ENCODE results near the gene SEMA3E.

SEMA3E gene

GRCh38 chr7:83640731-83641537, 8.0 kb downstream of the SEMA3E start:
- DNase-seq: no peak

- DNase-seq: no peak
Observed at GRCh38 chr7:83640240-83640639, 8.7 kb downstream of the SEMA3E start.

DNA sequence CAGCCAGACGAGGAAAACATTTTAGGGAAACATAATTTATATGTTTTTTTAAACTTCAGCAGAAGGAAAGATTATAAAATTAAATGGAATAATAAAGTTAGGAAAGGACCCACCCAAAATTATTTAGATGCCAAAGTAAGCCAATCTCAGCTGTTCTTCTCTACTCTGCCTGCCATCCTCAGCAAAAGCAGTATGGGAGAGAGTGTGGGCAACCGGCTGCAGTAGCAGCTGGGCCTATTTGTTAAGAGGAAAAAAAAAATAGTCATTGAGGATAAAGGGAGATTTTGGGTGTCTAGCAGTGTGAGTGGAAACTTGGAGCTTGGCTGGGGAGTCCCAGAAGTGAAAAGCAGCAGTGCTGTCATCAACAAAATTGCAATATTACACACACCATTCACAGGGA, 15.4 kb downstream of the SEMA3E start:
- DNase-seq: no peak

DNA sequence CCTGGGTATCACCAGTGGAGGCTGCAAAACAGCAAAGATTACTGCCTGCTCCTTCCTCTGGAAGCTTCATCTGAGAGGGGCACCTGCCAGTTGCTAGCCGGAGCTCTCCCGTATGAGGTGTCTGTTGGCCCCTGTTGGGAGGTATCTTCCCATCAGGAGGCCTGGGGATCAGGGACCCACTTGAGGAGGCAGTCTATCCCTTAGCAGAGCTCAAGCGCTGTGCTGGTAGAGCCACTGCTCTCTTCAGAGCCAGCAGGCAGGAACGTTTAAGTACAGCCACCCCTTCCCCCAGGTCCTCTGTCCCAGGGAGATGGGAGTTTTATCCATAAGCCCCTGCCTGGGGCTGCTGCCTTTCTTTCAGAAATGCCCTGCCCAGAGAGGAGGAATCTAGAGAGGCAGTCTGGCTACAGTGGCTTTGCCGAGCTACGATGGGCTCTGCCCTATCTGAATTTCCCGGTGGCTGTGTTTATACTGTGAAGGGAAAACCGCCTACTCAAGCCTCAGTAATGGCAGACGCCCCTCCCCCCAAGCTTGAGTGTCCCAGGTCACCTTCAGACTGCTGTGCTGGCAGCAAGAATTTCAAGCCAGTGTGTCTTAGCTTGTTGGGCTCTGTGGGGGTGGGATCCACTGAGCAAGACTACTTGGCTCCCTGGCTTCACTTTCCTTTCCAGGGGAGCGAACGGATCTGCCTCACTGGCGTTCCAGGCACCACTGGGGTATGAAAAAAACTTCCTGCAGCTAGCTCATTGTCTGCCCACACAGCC, 19.6 kb downstream of the SEMA3E start:
- DNase-seq: no peak

DNA sequence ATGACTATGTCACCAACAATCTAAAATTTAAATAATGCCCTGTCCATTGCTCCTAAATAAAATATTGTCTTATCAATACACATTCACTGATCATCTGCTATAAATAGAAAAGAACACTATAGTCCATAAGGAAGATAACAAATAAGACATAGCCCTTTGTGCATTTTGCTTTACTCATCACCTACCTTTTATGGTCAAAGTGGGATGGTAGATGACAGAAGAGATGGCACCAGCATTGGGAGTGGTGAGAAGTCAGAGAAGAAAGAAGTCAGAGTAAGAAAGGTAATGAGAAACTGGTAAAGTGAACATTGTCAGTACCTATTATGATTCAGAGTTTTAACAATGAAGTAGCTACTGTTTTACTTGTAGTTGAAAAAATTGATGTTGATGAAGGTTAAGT, 31.1 kb downstream of the SEMA3E start:
- no peak for DNase-seq

- no peak for DNase-seq
Observed at GRCh38 chr7:83614112-83614511, 34.8 kb downstream of the SEMA3E start.

GRCh38 chr7:83613232-83613631, 35.7 kb downstream of the SEMA3E start:
- DNase-seq: no peak

GRCh38 chr7:83611776-83612175, 37.2 kb downstream of the SEMA3E start:
- no peak for DNase-seq

DNA sequence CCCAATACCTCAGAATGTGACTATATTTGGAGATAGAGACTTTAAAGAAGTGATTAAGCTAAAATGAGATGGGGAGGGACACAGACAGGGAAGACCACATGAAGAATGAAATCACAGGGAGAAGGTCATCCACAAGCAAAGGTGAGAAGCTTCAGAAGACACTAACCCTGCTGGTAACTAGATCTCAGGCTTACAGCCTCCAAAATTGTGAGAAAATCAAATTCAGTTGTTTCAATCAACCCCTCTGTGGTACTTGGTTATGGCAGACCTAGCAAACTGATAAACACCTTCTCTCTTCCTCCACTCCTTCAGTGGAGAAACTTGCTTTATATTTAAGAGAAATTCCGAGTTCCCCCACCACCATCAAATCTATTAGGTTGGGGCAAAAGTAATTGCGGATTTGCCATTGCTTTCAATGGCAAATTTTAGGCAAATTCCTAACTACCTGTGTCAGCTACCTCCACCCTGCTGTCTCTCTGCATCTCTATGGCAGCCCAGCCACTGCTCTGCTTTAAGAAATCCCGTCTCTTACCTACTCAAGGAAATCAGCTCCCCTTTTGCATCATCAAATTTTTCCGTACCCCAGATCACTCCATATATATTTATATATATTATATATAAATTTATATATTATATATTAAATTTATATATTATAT, 38.2 kb downstream of the SEMA3E start:
- DNase-seq: no peak

DNA sequence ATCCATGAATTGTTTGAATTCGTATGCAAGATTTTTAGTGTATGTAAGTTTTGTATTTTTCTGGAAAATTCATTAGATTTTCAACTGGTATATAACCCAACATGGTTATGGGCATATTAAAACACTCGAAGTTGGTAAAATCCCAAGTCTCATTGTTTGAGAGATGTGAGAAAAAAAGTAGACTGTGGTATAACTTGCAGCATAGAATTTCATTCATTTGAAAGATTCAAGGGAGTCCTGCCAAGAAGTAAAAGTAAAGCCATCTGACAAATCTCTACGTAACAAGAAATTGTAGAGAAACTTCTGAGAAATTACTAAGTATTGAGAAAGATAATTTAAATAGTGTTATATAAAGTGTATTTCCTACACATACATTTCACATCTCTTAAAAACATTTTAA, 40.2 kb downstream of the SEMA3E start:
- no peak for DNase-seq

- no peak for DNase-seq
Observed at GRCh38 chr7:83603649-83604048, 45.3 kb downstream of the SEMA3E start.

DNA sequence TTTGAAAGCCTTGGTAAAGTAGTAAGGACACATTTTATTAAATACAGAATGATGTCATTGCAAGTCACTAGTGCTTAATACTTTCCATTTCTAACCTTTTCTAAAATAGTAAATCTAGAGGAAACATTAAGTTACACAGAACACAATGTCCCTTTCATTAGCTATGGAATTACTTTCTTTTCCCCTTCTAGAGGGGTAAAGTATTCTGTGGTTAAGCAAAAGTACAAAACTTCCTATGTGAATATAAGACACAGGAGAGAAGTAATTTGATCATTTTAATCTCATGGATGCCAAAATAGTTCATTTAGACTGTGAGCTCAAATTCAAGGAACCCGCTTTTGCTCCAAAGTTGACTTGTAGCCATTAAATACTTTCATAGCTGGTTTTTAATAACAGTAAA, 49.8 kb downstream of the SEMA3E start:
- no peak for DNase-seq

GRCh38 chr7:83593921-83594475, 54.9 kb downstream of the SEMA3E start:
- DNase-seq: peak; percentile 77

DNA sequence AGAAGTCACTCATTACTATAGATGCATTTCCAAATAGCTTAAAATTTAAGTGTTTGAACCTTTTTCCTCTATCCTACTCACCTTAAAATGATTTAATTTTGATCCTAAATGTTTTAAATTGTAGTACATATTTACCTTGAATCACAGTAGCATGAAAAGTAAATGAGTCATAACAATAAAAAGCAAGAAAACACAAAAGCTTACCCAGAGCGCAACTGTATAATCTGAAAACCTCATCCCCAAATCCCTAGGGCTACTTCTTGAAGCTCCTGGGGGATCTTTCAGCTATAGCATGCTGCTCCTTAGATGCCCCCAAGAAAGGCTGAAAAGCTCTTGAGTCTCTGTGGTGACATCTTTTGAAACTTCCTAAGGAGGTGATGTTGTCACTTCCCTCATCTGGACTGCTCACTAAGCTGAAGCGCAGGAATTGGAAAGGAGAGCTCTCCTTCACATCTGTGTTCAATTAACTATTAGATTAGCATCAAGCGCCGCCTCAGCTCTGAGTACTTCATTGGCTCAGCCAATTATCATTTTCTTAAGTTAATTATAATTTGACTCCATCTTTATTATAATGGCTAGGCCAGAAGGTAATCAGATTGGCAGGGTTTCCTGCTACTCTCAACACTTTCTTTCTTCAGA, 60.2 kb downstream of the SEMA3E start:
- DNase-seq: no peak

GRCh38 chr7:83586281-83586680, 62.7 kb downstream of the SEMA3E start:
- no peak for DNase-seq

DNA sequence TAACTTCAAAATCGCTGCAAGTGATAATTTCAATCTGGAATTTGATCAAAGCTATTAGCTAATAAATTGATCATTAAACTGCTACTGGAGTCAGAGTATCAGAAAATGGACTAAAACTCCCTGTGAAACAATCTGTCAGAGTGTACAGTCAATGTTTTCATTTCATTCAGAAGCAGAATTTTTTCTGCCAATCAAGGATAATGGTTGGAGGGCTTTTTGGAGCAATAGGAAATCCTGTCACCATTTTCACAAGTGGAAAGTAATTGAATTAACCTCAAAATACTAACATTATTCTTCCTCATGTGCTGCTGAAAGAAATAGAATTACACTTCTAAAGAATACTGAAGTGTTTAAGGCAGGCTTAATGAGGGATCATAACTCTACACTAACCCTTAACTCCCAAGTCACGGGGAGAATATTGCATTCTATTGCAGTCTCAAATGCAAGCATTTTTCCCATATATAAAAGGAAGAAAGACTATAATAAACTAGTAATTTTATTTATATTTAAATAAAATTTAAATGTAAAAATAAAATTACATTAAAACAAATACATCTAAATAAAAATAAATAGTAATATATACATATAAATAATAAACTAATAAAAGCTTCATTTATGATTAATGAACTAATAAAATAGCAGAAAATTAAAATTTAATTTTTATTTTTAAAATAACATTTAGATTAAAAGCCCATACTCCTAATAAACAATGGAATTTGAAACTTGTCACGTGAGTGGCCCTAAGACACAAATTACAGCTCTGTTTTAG, 67.1 kb downstream of the SEMA3E start:
- no peak for DNase-seq

- no peak for DNase-seq
Observed at GRCh38 chr7:83579740-83580139, 69.2 kb downstream of the SEMA3E start.

GRCh38 chr7:83575436-83575835, 73.5 kb downstream of the SEMA3E start:
- no peak for DNase-seq

GRCh38 chr7:83574616-83575015, 74.3 kb downstream of the SEMA3E start:
- no peak for DNase-seq

DNA sequence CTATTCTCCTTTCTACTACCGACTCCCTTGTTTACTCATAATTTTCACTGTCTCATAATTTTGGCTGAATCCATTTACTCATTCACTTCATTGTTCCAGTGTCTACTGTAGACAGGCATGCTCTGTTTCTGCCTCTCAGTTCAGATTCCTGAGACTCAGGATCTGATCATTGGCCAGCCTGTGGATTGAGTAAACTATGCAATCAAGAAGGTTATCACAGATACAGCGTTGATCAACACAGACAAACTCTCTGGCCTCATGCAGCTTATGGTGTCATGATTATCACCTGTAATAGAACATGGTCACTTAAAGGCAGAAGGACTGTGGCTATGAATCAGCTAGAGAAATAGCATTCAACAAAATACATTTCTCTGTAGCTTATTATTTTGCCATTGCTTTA, 86.0 kb downstream of the SEMA3E start:
- no peak for DNase-seq

DNA sequence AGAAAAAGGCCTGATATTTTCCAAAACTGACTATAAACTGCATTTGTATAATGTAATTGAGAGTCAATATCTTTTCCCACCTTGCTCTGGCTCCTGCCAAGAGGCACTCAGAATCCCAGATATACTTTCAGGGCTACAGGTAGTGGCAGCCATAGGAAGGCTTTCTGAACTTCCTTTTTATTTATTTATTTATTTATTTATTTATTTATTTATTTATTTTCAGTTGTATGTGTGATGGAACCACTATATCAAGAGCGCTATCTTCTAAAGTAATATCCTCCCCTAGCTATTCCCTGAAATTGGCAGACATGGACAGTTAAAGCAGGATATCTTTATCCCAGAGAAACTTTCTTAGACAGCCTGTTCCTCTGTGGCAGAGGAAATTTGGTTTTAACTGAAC, 86.7 kb downstream of the SEMA3E start:
- no peak for DNase-seq

GRCh38 chr7:83559887-83560286, 89.1 kb downstream of the SEMA3E start:
- no peak for DNase-seq
